Neural cell (in vitro differentiated cells): ENCODE results near the gene RELN. TPM values are rescaled to one million over a fixed set of nuclear protein-coding genes. Genes with fewer than 3 reads are reported as not detected.
A peak's percentile ranks its signal among the peaks of the same experiment; 100 is the strongest.

Experiments used
- H2AFZ ChIP-seq: fragments of 200-600, 300-800 bp; sonication (generic), shearing (Covaris generic); 2 replicates; pipeline ENCODE4 v1.6.0; 2014; ENCODE audit warnings: low read depth, mild to moderate bottlenecking, antibody characterized with exemption, low read length, moderate library complexity
- H3F3A ChIP-seq: fragments of 200-600 bp; shearing (Covaris generic); 2 replicates; pipeline ENCODE4 v1.6.1; 2016; ENCODE audit warnings: mild to moderate bottlenecking, moderate library complexity, mixed read lengths, antibody characterized with exemption, low read length; ENCODE audit not compliant: insufficient read depth, poor library complexity, severe bottlenecking
- H3K27ac ChIP-seq: fragments of 200-600, 300-800 bp; sonication (generic), shearing (Covaris generic); 2 replicates; pipeline ENCODE4 v1.5.1; 2014; ENCODE audit warnings: mild to moderate bottlenecking, low read length, moderate library complexity
- H3K27me3 ChIP-seq: fragments of 300-800, 200-600 bp; sonication (generic), shearing (Covaris generic); 2 replicates; pipeline ENCODE4 v1.6.0; 2014; ENCODE audit warnings: mild to moderate bottlenecking, low read depth, low read length, moderate library complexity; ENCODE audit not compliant: insufficient read depth
- H3K36me3 ChIP-seq: fragments of 300-800, 200-600 bp; sonication (generic), shearing (Covaris generic); 2 replicates; pipeline ENCODE4 v1.5.1; 2014; ENCODE audit warnings: mild to moderate bottlenecking, antibody characterized with exemption, low read length, moderate library complexity; ENCODE audit not compliant: insufficient read depth
- H3K4me2 ChIP-seq: fragments of 300-800, 200-600 bp; sonication (generic), shearing (Covaris generic); 2 replicates; pipeline ENCODE4 v1.6.0; 2014; ENCODE audit warnings: mild to moderate bottlenecking, low read length
- H3K4me3 ChIP-seq: fragments of 300-800, 200-600 bp; sonication (generic), shearing (Covaris generic); 2 replicates; pipeline ENCODE4 v1.5.1; 2014; ENCODE audit warnings: mild to moderate bottlenecking, low read length, moderate library complexity
- H3K79me2 ChIP-seq: fragments of 200-600 bp; shearing (Covaris generic); replicated peaks from 2 replicates; pipeline ENCODE4 v1.6.0; 2014; ENCODE audit warnings: mild to moderate bottlenecking, low read length, moderate library complexity; ENCODE audit not compliant: insufficient read depth
- H3K9ac ChIP-seq: fragments of 300-800, 200-600 bp; sonication (generic), shearing (Covaris generic); 2 replicates; pipeline ENCODE4 v1.6.1; 2016; ENCODE audit warnings: mild to moderate bottlenecking, low read length, mixed read lengths
- H3K9me2 ChIP-seq: fragments of 200-600 bp; shearing (Covaris generic); 2 replicates; pipeline ENCODE4 v1.6.1; 2016; ENCODE audit warnings: mild to moderate bottlenecking, low read length, mixed read lengths; ENCODE audit not compliant: insufficient read depth
- H3K9me3 ChIP-seq: fragments of 200-600, 300-800 bp; sonication (generic), shearing (Covaris generic); 2 replicates; pipeline ENCODE4 v1.6.1; 2016; ENCODE audit warnings: mild to moderate bottlenecking, mixed run types, low read length, moderate library complexity, mixed read lengths
- H4K20me1 ChIP-seq: fragments of 200-600 bp; shearing (Covaris generic); 2 replicates; pipeline ENCODE4 v1.6.1; 2016; ENCODE audit warnings: mild to moderate bottlenecking, mixed run types; ENCODE audit not compliant: insufficient read depth
- EP300 ChIP-seq: fragments of 450-650 bp; conservative IDR thresholded peaks from 2 replicates; pipeline ENCODE4 v1.6.1; 2014; ENCODE audit warnings: antibody characterized with exemption, mild to moderate bottlenecking, moderate library complexity; ENCODE audit not compliant: poor library complexity, severe bottlenecking
- EZH2 ChIP-seq: fragments of 200-600, 300-800 bp; shearing (Covaris generic), sonication (generic); IDR thresholded peaks from 2 replicates; pipeline ENCODE4 v1.6.1; 2014; ENCODE audit warnings: antibody characterized with exemption, low read length, borderline replicate concordance, mild to moderate bottlenecking; ENCODE audit not compliant: insufficient read depth, poor library complexity, severe bottlenecking
- MXI1 ChIP-seq: fragments of 450-650 bp; conservative IDR thresholded peaks from 2 replicates; pipeline ENCODE4 v1.6.1; 2014; ENCODE audit warnings: antibody characterized with exemption, mild to moderate bottlenecking; ENCODE audit not compliant: poor library complexity, severe bottlenecking
- POLR2AphosphoS5 ChIP-seq: IDR thresholded peaks from 2 replicates; pipeline ENCODE4 v1.6.1; 2012
- RAD21 ChIP-seq: fragments of 450-650 bp; conservative IDR thresholded peaks from 2 replicates; pipeline ENCODE4 v1.6.1; 2014; ENCODE audit warnings: antibody characterized with exemption, mild to moderate bottlenecking, moderate library complexity
- SMC3 ChIP-seq: fragments of 450-650 bp; conservative IDR thresholded peaks from 2 replicates; pipeline ENCODE4 v1.6.1; 2014; ENCODE audit warnings: antibody characterized with exemption, mild to moderate bottlenecking, moderate library complexity; ENCODE audit not compliant: poor library complexity
- TAF1 ChIP-seq: IDR thresholded peaks from 2 replicates; pipeline ENCODE4 v1.6.1; 2012; ENCODE audit warnings: low read depth
- polyA plus RNA-seq: library from polyadenylated mRNA; depleted of rRNA; stranded (reverse); fragments of >200 nt; gene quantifications from 2 replicates; pipeline ENCODE4 v1.2.3, GENCODE V29; 2014
- TF ChIP-seq, protein P1 (sequence below): fragments of 450-650 bp; IDR thresholded peaks from 2 replicates; pipeline ENCODE4 v1.5.1; 2014; ENCODE audit warnings: antibody characterized with exemption, mild to moderate bottlenecking, moderate library complexity; ENCODE audit not compliant: poor library complexity, severe bottlenecking
- TF ChIP-seq, protein P2 (sequence below): IDR thresholded peaks from 2 replicates; pipeline ENCODE4 v1.6.1; 2012; ENCODE audit warnings: borderline replicate concordance

The RELN gene
- polyA plus RNA-seq, 1 donor from 2014 or later: 178 TPM

DNA sequence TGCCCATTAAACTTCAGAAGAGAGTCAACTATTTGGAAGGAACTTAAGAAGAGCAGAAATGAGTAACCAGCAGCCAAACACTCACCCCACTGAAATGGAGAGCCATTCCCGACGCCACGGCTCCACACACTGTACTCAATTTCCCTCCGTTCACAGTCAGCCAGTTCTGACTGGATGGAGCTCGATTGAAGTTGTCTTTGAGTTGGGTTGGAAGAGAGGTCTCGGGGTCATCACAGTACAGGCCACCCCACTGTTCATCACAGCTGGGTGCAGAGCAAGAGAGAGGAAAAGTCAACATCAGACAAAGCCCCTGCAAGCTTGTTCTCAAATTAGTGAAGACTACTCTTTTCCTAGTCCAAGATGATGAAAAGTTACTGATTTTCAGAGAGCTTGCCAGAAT, 467.5 kb downstream of the RELN start:
- H3K9ac ChIP-seq: no peak overlapping the region
- no peaks in the 10 kb centered on the region for H3K9me2 ChIP-seq
- no peaks in the 10 kb centered on the region for H3K27me3 ChIP-seq
- no peak overlapping the region for H3K4me2 ChIP-seq
- H2AFZ ChIP-seq: no peak overlapping the region
- no peaks in the 10 kb centered on the region for H3K79me2 ChIP-seq
- no peak overlapping the region for H3K4me3 ChIP-seq
- H3K36me3 ChIP-seq: no peaks in the 10 kb centered on the region
- no peak for TF ChIP-seq TAF1
- no peak overlapping the region for H3K27ac ChIP-seq
- no peaks in the 10 kb centered on the region for H3F3A ChIP-seq
- H4K20me1 ChIP-seq: no peaks in the 10 kb centered on the region
- H3K9me3 ChIP-seq: no peaks in the 10 kb centered on the region

DNA sequence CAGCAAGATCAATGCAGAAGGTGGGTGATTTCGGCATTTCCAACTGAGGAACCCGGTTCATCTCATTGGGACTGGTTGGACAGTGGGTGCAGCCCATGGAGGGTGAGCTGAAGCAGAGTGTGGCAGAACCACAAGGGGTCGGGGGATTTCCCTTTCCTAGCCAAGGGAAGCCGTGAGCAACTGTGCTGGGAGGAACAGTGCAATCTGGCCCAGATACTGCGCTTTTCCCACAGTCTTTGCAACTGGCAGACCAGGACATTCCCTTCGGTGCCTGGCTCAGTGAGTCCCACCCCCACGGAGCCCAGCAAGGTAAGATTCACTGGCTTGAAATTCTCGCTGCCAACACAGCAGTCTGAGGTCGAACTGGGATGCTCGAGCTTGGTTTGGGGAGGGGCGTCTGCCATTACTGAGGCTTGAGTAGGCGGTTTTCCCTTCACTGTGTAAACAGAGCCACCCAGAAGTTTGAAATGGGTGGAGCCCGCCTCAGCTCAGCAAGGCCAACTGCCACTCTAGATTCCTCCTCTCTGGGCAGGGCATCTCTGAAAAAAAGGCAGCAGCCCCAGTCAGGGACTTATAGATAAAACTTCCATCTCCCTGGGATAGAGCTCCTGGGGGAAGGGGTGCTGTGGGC, 484.8 kb downstream of the RELN start:
- H2AFZ ChIP-seq: no peak overlapping the region
- H3K9me2 ChIP-seq: no peaks in the 10 kb centered on the region
- no peaks in the 10 kb centered on the region for H3K36me3 ChIP-seq
- no peaks in the 10 kb centered on the region for H3K27me3 ChIP-seq
- H3K79me2 ChIP-seq: no peaks in the 10 kb centered on the region
- H3K4me3 ChIP-seq: no peak overlapping the region
- TF ChIP-seq TAF1: no peak
- TF ChIP-seq MXI1: no peak
- TF ChIP-seq, protein P1, sequence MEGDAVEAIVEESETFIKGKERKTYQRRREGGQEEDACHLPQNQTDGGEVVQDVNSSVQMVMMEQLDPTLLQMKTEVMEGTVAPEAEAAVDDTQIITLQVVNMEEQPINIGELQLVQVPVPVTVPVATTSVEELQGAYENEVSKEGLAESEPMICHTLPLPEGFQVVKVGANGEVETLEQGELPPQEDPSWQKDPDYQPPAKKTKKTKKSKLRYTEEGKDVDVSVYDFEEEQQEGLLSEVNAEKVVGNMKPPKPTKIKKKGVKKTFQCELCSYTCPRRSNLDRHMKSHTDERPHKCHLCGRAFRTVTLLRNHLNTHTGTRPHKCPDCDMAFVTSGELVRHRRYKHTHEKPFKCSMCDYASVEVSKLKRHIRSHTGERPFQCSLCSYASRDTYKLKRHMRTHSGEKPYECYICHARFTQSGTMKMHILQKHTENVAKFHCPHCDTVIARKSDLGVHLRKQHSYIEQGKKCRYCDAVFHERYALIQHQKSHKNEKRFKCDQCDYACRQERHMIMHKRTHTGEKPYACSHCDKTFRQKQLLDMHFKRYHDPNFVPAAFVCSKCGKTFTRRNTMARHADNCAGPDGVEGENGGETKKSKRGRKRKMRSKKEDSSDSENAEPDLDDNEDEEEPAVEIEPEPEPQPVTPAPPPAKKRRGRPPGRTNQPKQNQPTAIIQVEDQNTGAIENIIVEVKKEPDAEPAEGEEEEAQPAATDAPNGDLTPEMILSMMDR: no peak
- no peak for TF ChIP-seq POLR2AphosphoS5
- no peak for TF ChIP-seq SMC3
- TF ChIP-seq, protein P2, sequence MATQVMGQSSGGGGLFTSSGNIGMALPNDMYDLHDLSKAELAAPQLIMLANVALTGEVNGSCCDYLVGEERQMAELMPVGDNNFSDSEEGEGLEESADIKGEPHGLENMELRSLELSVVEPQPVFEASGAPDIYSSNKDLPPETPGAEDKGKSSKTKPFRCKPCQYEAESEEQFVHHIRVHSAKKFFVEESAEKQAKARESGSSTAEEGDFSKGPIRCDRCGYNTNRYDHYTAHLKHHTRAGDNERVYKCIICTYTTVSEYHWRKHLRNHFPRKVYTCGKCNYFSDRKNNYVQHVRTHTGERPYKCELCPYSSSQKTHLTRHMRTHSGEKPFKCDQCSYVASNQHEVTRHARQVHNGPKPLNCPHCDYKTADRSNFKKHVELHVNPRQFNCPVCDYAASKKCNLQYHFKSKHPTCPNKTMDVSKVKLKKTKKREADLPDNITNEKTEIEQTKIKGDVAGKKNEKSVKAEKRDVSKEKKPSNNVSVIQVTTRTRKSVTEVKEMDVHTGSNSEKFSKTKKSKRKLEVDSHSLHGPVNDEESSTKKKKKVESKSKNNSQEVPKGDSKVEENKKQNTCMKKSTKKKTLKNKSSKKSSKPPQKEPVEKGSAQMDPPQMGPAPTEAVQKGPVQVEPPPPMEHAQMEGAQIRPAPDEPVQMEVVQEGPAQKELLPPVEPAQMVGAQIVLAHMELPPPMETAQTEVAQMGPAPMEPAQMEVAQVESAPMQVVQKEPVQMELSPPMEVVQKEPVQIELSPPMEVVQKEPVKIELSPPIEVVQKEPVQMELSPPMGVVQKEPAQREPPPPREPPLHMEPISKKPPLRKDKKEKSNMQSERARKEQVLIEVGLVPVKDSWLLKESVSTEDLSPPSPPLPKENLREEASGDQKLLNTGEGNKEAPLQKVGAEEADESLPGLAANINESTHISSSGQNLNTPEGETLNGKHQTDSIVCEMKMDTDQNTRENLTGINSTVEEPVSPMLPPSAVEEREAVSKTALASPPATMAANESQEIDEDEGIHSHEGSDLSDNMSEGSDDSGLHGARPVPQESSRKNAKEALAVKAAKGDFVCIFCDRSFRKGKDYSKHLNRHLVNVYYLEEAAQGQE: no peak
- no peak for TF ChIP-seq EZH2
- no peak for TF ChIP-seq EP300
- TF ChIP-seq RAD21: no peak
- no peak overlapping the region for H3K4me2 ChIP-seq
- H4K20me1 ChIP-seq: no peaks in the 10 kb centered on the region
- H3F3A ChIP-seq: no peaks in the 10 kb centered on the region
- no peaks in the 10 kb centered on the region for H3K9me3 ChIP-seq
- H3K27ac ChIP-seq: no peak overlapping the region
- no peak overlapping the region for H3K9ac ChIP-seq

DNA sequence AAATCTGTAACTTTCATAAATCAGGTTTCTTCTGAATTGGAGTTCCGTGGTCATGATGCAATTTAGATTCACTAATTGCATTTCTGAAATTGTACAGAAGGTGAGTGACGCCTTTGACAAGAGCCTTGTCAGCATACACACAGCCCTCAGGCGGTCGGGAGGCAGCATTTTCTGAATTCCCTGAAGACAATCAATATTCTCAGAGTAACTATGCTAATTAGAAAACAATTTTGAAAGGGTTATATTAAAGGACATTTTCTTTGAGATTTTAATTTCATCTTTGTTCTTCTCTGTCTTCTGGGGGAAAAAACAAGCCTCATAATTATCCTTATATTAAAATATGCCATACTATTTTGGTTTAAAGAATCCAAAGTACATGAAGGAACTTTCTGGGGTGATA, 488.3 kb downstream of the RELN start:
- no peaks in the 10 kb centered on the region for H3K9me2 ChIP-seq
- no peaks in the 10 kb centered on the region for H3K9me3 ChIP-seq
- no peak overlapping the region for H3K9ac ChIP-seq
- no peak overlapping the region for H3K4me2 ChIP-seq
- H3K79me2 ChIP-seq: no peaks in the 10 kb centered on the region
- no peak overlapping the region for H2AFZ ChIP-seq
- no peak overlapping the region for H3K4me3 ChIP-seq
- no peaks in the 10 kb centered on the region for H3K36me3 ChIP-seq
- H3K27ac ChIP-seq: no peak overlapping the region
- TF ChIP-seq, protein P1: no peak
- TF ChIP-seq POLR2AphosphoS5 (peak; percentile 28), EP300 (peak; percentile 35)
- H4K20me1 ChIP-seq: no peaks in the 10 kb centered on the region
- H3F3A ChIP-seq: no peaks in the 10 kb centered on the region
- H3K27me3 ChIP-seq: no peaks in the 10 kb centered on the region
